Brain microvascular endothelial cell (primary cell): ENCODE data around the gene CEP78.
"Not testable (repeated sequence)": the region's sequence is repeated elsewhere in the genome, so short reads cannot be mapped to it uniquely, and the experiment has no call there.

Source experiments
- DNase-seq: peaks from one replicate; pipeline ENCODE4 v3.0.0-alpha.2; 2020
- H3K27ac ChIP-seq: fragments of 250-450 bp; sonication (Bioruptor Pico); 2 replicates; pipeline ENCODE4 v1.5.1; 2020; ENCODE audit warnings: mild to moderate bottlenecking, moderate library complexity
- H3K27me3 ChIP-seq: fragments of 250-450 bp; sonication (Bioruptor Pico); replicated peaks from 2 replicates; pipeline ENCODE4 v1.5.1; 2020; ENCODE audit warnings: mild to moderate bottlenecking
- H3K36me3 ChIP-seq: fragments of 250-450 bp; sonication (Bioruptor Pico); replicated peaks from 2 replicates; pipeline ENCODE4 v1.5.1; 2020; ENCODE audit warnings: mild to moderate bottlenecking
- H3K4me3 ChIP-seq: 2 replicates; pipeline ENCODE4 v1.5.1; 2011; ENCODE audit warnings: low read depth, mild to moderate bottlenecking, control low read depth, low read length, moderate library complexity
- CTCF ChIP-seq: IDR thresholded peaks from 2 replicates; pipeline ENCODE4 v1.5.1; 2011; ENCODE audit warnings: low read depth, mild to moderate bottlenecking, moderate library complexity, low read length, control low read depth, inconsistent platforms; ENCODE audit errors: missing control alignments
- in situ Hi-C: cut with HindIII; loops from 2 replicates; pipeline ENCODE4 v1.10.0; 2017; ENCODE audit warnings: low sequenced_read_pairs, low pct_ligation_motif_present

The CEP78 gene

GRCh38 chr9:78280982-78281668 is 45.2 kb downstream of the CEP78 start:
- H3K27ac ChIP-seq: no peak overlapping the region
- H3K27me3 ChIP-seq: no peaks in the 10 kb centered on the region
- in situ Hi-C loops: no loop called here
- peak; percentile 55 for DNase-seq
- no peaks in the 10 kb centered on the region for H3K36me3 ChIP-seq
- no peak overlapping the region for H3K4me3 ChIP-seq
- no peak for TF ChIP-seq CTCF

- H3K27ac ChIP-seq, H3K36me3 ChIP-seq, DNase-seq, H3K4me3 ChIP-seq, in situ Hi-C loops, H3K27me3 ChIP-seq: not testable (repeated sequence)
These were observed 48.3 kb downstream of the CEP78 start for GRCh38 chr9:78284181-78284580.

- H3K27me3 ChIP-seq: no peaks in the 10 kb centered on the region
- TF ChIP-seq CTCF: no peak
- in situ Hi-C loops: no loop called here
- DNase-seq: no peak
- H3K27ac ChIP-seq: no peak overlapping the region
- no peak overlapping the region for H3K4me3 ChIP-seq
- no peaks in the 10 kb centered on the region for H3K36me3 ChIP-seq
These were observed 50.2 kb downstream of the CEP78 start for GRCh38 chr9:78286125-78286524.

GRCh38 chr9:78286946-78287388 is 51.1 kb downstream of the CEP78 start:
- no peak for TF ChIP-seq CTCF
- Histone ChIP-seq H3K36me3 (no peaks in the 10 kb centered on the region), H3K27me3 (no peaks in the 10 kb centered on the region), H3K27ac (no peak overlapping the region), H3K4me3 (no peak overlapping the region)
- DNase-seq: no peak
- in situ Hi-C loops: no loop called here

- Histone ChIP-seq H3K4me3 (no peak overlapping the region), H3K27me3 (no peaks in the 10 kb centered on the region), H3K27ac (no peak overlapping the region), H3K36me3 (no peaks in the 10 kb centered on the region)
- in situ Hi-C loops: no loop called here
- DNase-seq: no peak
- TF ChIP-seq CTCF: no peak
These were observed 52.5 kb downstream of the CEP78 start for GRCh38 chr9:78288214-78288892.

- Histone ChIP-seq H3K4me3 (no peak overlapping the region), H3K36me3 (no peaks in the 10 kb centered on the region), H3K27me3 (no peaks in the 10 kb centered on the region), H3K27ac (no peak overlapping the region)
- TF ChIP-seq CTCF: no peak
- DNase-seq: no peak
- in situ Hi-C loops: no loop called here
These were observed 53.6 kb downstream of the CEP78 start for GRCh38 chr9:78289474-78289873.
